Natural killer cell (primary cell): Measurements from ENCODE around the gene PLEKHG4B. TPM values are rescaled to one million over a fixed set of nuclear protein-coding genes. Genes with fewer than 3 reads are reported as not detected.

Experiments used
- ATAC-seq, 3 donors: fragments of 150-1000 bp in 2 of 3; fragments of 200-7000 bp in 1 of 3; cut with Tn5 transposase; 1 replicate in 1 of 3; 2 replicates in 2 of 3; pipeline ENCODE4 v1.10.0; 2021; ENCODE audit warnings: mild to moderate bottlenecking in 2 of 3, moderate library complexity in 2 of 3
- DNase-seq, 2 donors: peaks; one replicate each; pipeline versions ENCODE4 v3.0.0 to v3.0.0-alpha.2; 2013 to 2021; ENCODE audit warnings: mixed read lengths in 1 of 2
- H3K27ac ChIP-seq: one replicate; pipeline ENCODE4 v1.5.1; 2013; ENCODE audit warnings: mild to moderate bottlenecking, low read length
- H3K27me3 ChIP-seq: one replicate; pipeline ENCODE4 v1.6.1; 2013; ENCODE audit warnings: low read length; ENCODE audit not compliant: control insufficient read depth, insufficient read depth
- H3K36me3 ChIP-seq: one replicate; pipeline ENCODE4 v1.6.1; 2013; ENCODE audit warnings: low read length; ENCODE audit not compliant: control insufficient read depth, insufficient read depth
- H3K4me1 ChIP-seq: one replicate; pipeline ENCODE4 v1.6.1; 2013; ENCODE audit warnings: low read length; ENCODE audit not compliant: control insufficient read depth, insufficient read depth
- H3K4me3 ChIP-seq: one replicate; pipeline ENCODE4 v1.5.1; 2013; ENCODE audit warnings: low read length
- H3K9me3 ChIP-seq: one replicate; pipeline ENCODE4 v1.6.1; 2013; ENCODE audit warnings: low read length; ENCODE audit not compliant: control insufficient read depth, insufficient read depth
- H3K27ac Mint-ChIP-seq, 2 donors: one replicate each; pipeline ENCODE4 v1.8.0; 2022; ENCODE audit warnings: mild to moderate bottlenecking in 2 of 2, mixed read lengths in 2 of 2, moderate library complexity in 1 of 2
- H3K27me3 Mint-ChIP-seq, 2 donors: one replicate each; pipeline ENCODE4 v1.8.0; 2022; ENCODE audit warnings: low read depth in 2 of 2, mixed read lengths in 2 of 2
- H3K36me3 Mint-ChIP-seq: one replicate; pipeline ENCODE4 v1.8.0; 2022; ENCODE audit warnings: mixed read lengths
- H3K4me1 Mint-ChIP-seq, 2 donors: one replicate each; pipeline ENCODE4 v1.8.0; 2022; ENCODE audit warnings: mixed read lengths in 2 of 2
- H3K4me3 Mint-ChIP-seq: one replicate; pipeline ENCODE4 v1.8.0; 2022; ENCODE audit warnings: mild to moderate bottlenecking, moderate library complexity, mixed read lengths
- H3K9me3 Mint-ChIP-seq, 2 donors: one replicate each; pipeline ENCODE4 v1.8.0; 2022; ENCODE audit warnings: mixed read lengths in 2 of 2
- WGBS: methylation state at CpG from one replicate; pipeline ENCODE4 v1.1.7; 2013; ENCODE audit warnings: missing lambda C conversion rate; ENCODE audit not compliant: insufficient coverage; 5-methylcytosine and 5-hydroxymethylcytosine counted together
- intact Hi-C: fragments of 100-400 bp; cut with micrococcal nuclease; formaldehyde crosslinking; loops from one replicate; pipeline ENCODE4 v1.14.2; 2022
- total RNA-seq, 4 donors: library from RNA; stranded (reverse); fragments of 120-200 nt in 1 of 4; gene quantifications; one replicate each; pipeline versions ENCODE4 v1.2.3 to v1.2.4, GENCODE V29; 2013 to 2022
- TF ChIP-seq, protein P1 (sequence below): fragments of 200-600 bp; IDR thresholded peaks from one replicate; pipeline ENCODE4 v1.8.0; 2022; ENCODE audit warnings: antibody characterized with exemption

PLEKHG4B gene
- total RNA-seq, 3 donors from 2014 or later (not counting 1 experiment from before 2014, with no cell fraction given): 0.07 TPM; not detected in 2

- H3K27ac ChIP-seq: no peak overlapping the region
- intact Hi-C loops: no loop called here
- Mint-ChIP-seq H3K27ac (no peak overlapping the region), H3K9me3 (no peaks in the 10 kb centered on the region), H3K27me3 (peaks cover 8 to 19% of the 10 kb centered on the region in 2 donors), H3K4me3 (no peak overlapping the region), H3K4me1 (no peaks in the 10 kb centered on the region), H3K36me3 (no peaks in the 10 kb centered on the region)
- no peaks in the 10 kb centered on the region for H3K36me3 ChIP-seq
- H3K9me3 ChIP-seq: no peaks in the 10 kb centered on the region
- no peaks in the 10 kb centered on the region for H3K4me1 ChIP-seq
- TF ChIP-seq, protein P1, sequence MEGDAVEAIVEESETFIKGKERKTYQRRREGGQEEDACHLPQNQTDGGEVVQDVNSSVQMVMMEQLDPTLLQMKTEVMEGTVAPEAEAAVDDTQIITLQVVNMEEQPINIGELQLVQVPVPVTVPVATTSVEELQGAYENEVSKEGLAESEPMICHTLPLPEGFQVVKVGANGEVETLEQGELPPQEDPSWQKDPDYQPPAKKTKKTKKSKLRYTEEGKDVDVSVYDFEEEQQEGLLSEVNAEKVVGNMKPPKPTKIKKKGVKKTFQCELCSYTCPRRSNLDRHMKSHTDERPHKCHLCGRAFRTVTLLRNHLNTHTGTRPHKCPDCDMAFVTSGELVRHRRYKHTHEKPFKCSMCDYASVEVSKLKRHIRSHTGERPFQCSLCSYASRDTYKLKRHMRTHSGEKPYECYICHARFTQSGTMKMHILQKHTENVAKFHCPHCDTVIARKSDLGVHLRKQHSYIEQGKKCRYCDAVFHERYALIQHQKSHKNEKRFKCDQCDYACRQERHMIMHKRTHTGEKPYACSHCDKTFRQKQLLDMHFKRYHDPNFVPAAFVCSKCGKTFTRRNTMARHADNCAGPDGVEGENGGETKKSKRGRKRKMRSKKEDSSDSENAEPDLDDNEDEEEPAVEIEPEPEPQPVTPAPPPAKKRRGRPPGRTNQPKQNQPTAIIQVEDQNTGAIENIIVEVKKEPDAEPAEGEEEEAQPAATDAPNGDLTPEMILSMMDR: no peak
- WGBS: 94% methylated on average over 11 of the region's 11 CpGs
- no peak for DNase-seq
- no peaks in the 10 kb centered on the region for H3K27me3 ChIP-seq
- no peak for ATAC-seq
- H3K4me3 ChIP-seq: no peak overlapping the region
Observed at GRCh38 chr5:157801-158200, 65.8 kb downstream of the PLEKHG4B start.

DNA sequence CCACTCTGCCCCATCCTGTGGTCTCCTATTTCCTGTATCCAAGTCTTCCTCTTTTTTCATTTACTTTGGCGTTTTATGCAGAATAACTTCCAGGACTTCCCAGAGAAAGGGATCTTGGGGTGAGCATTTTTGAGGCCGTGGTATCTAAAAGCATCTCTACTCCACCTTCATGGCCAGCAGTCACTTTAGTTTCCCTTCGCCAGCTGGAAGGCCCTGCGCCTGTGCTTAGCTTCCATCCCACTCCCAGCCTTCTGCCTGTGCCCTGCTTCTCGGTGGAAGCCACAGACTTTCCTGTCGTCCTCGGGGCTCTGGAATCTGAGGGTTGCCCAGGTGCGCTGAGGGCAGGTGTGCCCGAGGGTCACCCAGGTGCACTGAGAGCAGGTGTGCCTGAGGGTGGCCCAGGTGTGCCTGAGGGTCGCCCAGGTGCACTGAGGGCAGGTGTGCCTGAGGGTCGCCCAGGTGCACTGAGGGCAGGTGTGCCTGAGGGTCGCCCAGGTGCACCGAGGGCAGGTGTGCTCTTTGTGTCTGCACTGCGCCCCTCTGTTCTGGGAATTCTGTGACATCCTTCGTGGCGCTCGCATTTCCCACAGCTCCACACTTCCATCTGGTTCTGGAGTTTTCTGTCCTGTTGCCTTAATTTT lies 67.0 kb downstream of the PLEKHG4B start:
- H3K27ac Mint-ChIP-seq: no peak overlapping the region
- no peak overlapping the region for H3K4me3 ChIP-seq
- ATAC-seq (no peak), DNase-seq (no peak)
- no peaks in the 10 kb centered on the region for H3K4me1 Mint-ChIP-seq
- no peaks in the 10 kb centered on the region for H3K9me3 ChIP-seq
- intact Hi-C loops: no loop called here
- TF ChIP-seq, protein P1: no peak
- H3K36me3 ChIP-seq: no peaks in the 10 kb centered on the region
- 64% methylated on average over 17 of the region's 17 CpGs for WGBS
- H3K36me3 Mint-ChIP-seq: no peaks in the 10 kb centered on the region
- no peaks in the 10 kb centered on the region for H3K27me3 ChIP-seq
- H3K27ac ChIP-seq: no peak overlapping the region
- peaks cover 8 to 19% of the 10 kb centered on the region in 2 donors for H3K27me3 Mint-ChIP-seq
- H3K9me3 Mint-ChIP-seq: no peaks in the 10 kb centered on the region
- H3K4me1 ChIP-seq: no peaks in the 10 kb centered on the region
- no peak overlapping the region for H3K4me3 Mint-ChIP-seq

DNA sequence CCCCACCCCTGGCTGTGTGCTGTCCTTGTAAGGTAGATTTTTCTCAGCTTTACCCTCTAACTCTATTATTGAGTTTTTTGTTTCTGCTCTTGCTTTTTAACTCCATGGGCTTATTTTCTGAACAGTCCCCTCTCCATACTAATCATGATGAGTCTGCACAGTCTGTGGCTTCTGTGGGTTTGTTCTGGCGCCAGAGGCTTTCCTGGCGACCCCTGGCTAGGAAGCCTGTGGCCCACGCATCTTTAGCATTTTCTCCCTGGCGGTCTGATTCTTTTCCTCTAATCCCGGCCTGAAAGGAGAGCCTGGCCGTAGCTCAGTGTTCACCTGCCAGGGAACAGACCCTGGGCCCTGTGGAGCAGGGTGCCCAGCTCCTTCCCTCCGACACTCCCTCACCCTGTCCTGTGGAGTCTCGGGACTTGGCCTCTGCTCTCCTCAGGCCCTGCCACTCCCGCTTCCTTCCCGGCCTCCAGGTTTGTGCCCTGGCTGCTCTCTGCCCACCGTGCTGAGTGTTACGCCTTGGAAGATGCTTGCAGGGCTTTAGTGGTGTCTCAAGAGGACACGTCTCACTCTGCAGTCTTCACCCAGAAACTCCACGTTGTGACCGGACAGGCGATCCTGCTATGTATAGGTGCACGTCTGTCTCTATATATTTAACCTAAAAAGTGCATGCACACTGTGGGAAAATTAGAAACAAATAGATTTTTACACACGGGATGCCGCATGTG lies 67.6 kb downstream of the PLEKHG4B start:
- H3K9me3 Mint-ChIP-seq: no peaks in the 10 kb centered on the region
- H3K4me1 Mint-ChIP-seq: no peaks in the 10 kb centered on the region
- Histone ChIP-seq H3K36me3 (no peaks in the 10 kb centered on the region), H3K27me3 (no peaks in the 10 kb centered on the region), H3K4me1 (no peaks in the 10 kb centered on the region), H3K27ac (no peak overlapping the region), H3K9me3 (no peaks in the 10 kb centered on the region), H3K4me3 (no peak overlapping the region)
- no peaks in the 10 kb centered on the region for H3K36me3 Mint-ChIP-seq
- TF ChIP-seq, protein P1: no peak
- intact Hi-C loops: no loop called here
- H3K27ac Mint-ChIP-seq: no peak overlapping the region
- 39% methylated on average over 19 of the region's 19 CpGs for WGBS
- H3K27me3 Mint-ChIP-seq: peaks cover 7 to 19% of the 10 kb centered on the region in 2 donors
- no peak overlapping the region for H3K4me3 Mint-ChIP-seq
- DNase-seq: no peak
- ATAC-seq: no peak
